Neural cell (in vitro differentiated cells): ENCODE data around the gene CERT1. TPM values are rescaled to one million over a fixed set of nuclear protein-coding genes. Genes with fewer than 3 reads are reported as not detected.

ENCODE experiments used
- H2AFZ ChIP-seq: fragments of 200-600, 300-800 bp; sonication (generic), shearing (Covaris generic); 2 replicates; pipeline ENCODE4 v1.6.0; 2014; ENCODE audit warnings: low read depth, mild to moderate bottlenecking, antibody characterized with exemption, low read length, moderate library complexity
- H3F3A ChIP-seq: fragments of 200-600 bp; shearing (Covaris generic); 2 replicates; pipeline ENCODE4 v1.6.1; 2016; ENCODE audit warnings: mild to moderate bottlenecking, moderate library complexity, mixed read lengths, antibody characterized with exemption, low read length; ENCODE audit not compliant: insufficient read depth, poor library complexity, severe bottlenecking
- H3K27ac ChIP-seq: fragments of 200-600, 300-800 bp; sonication (generic), shearing (Covaris generic); 2 replicates; pipeline ENCODE4 v1.5.1; 2014; ENCODE audit warnings: mild to moderate bottlenecking, low read length, moderate library complexity
- H3K27me3 ChIP-seq: fragments of 300-800, 200-600 bp; sonication (generic), shearing (Covaris generic); 2 replicates; pipeline ENCODE4 v1.6.0; 2014; ENCODE audit warnings: mild to moderate bottlenecking, low read depth, low read length, moderate library complexity; ENCODE audit not compliant: insufficient read depth
- H3K36me3 ChIP-seq: fragments of 300-800, 200-600 bp; sonication (generic), shearing (Covaris generic); 2 replicates; pipeline ENCODE4 v1.5.1; 2014; ENCODE audit warnings: mild to moderate bottlenecking, antibody characterized with exemption, low read length, moderate library complexity; ENCODE audit not compliant: insufficient read depth
- H3K4me2 ChIP-seq: fragments of 300-800, 200-600 bp; sonication (generic), shearing (Covaris generic); 2 replicates; pipeline ENCODE4 v1.6.0; 2014; ENCODE audit warnings: mild to moderate bottlenecking, low read length
- H3K4me3 ChIP-seq: fragments of 300-800, 200-600 bp; sonication (generic), shearing (Covaris generic); 2 replicates; pipeline ENCODE4 v1.5.1; 2014; ENCODE audit warnings: mild to moderate bottlenecking, low read length, moderate library complexity
- H3K79me2 ChIP-seq: fragments of 200-600 bp; shearing (Covaris generic); replicated peaks from 2 replicates; pipeline ENCODE4 v1.6.0; 2014; ENCODE audit warnings: mild to moderate bottlenecking, low read length, moderate library complexity; ENCODE audit not compliant: insufficient read depth
- H3K9ac ChIP-seq: fragments of 300-800, 200-600 bp; sonication (generic), shearing (Covaris generic); 2 replicates; pipeline ENCODE4 v1.6.1; 2016; ENCODE audit warnings: mild to moderate bottlenecking, low read length, mixed read lengths
- H3K9me2 ChIP-seq: fragments of 200-600 bp; shearing (Covaris generic); 2 replicates; pipeline ENCODE4 v1.6.1; 2016; ENCODE audit warnings: mild to moderate bottlenecking, low read length, mixed read lengths; ENCODE audit not compliant: insufficient read depth
- H3K9me3 ChIP-seq: fragments of 200-600, 300-800 bp; sonication (generic), shearing (Covaris generic); 2 replicates; pipeline ENCODE4 v1.6.1; 2016; ENCODE audit warnings: mild to moderate bottlenecking, mixed run types, low read length, moderate library complexity, mixed read lengths
- H4K20me1 ChIP-seq: fragments of 200-600 bp; shearing (Covaris generic); 2 replicates; pipeline ENCODE4 v1.6.1; 2016; ENCODE audit warnings: mild to moderate bottlenecking, mixed run types; ENCODE audit not compliant: insufficient read depth
- CTCF ChIP-seq: fragments of 450-650 bp; IDR thresholded peaks from 2 replicates; pipeline ENCODE4 v1.5.1; 2014; ENCODE audit warnings: antibody characterized with exemption, mild to moderate bottlenecking, moderate library complexity; ENCODE audit not compliant: poor library complexity, severe bottlenecking
- EP300 ChIP-seq: fragments of 450-650 bp; conservative IDR thresholded peaks from 2 replicates; pipeline ENCODE4 v1.6.1; 2014; ENCODE audit warnings: antibody characterized with exemption, mild to moderate bottlenecking, moderate library complexity; ENCODE audit not compliant: poor library complexity, severe bottlenecking
- EZH2 ChIP-seq: fragments of 200-600, 300-800 bp; shearing (Covaris generic), sonication (generic); IDR thresholded peaks from 2 replicates; pipeline ENCODE4 v1.6.1; 2014; ENCODE audit warnings: antibody characterized with exemption, low read length, borderline replicate concordance, mild to moderate bottlenecking; ENCODE audit not compliant: insufficient read depth, poor library complexity, severe bottlenecking
- MXI1 ChIP-seq: fragments of 450-650 bp; conservative IDR thresholded peaks from 2 replicates; pipeline ENCODE4 v1.6.1; 2014; ENCODE audit warnings: antibody characterized with exemption, mild to moderate bottlenecking; ENCODE audit not compliant: poor library complexity, severe bottlenecking
- POLR2AphosphoS5 ChIP-seq: IDR thresholded peaks from 2 replicates; pipeline ENCODE4 v1.6.1; 2012
- RAD21 ChIP-seq: fragments of 450-650 bp; conservative IDR thresholded peaks from 2 replicates; pipeline ENCODE4 v1.6.1; 2014; ENCODE audit warnings: antibody characterized with exemption, mild to moderate bottlenecking, moderate library complexity
- REST ChIP-seq: IDR thresholded peaks from 2 replicates; pipeline ENCODE4 v1.6.1; 2012; ENCODE audit warnings: borderline replicate concordance
- SMC3 ChIP-seq: fragments of 450-650 bp; conservative IDR thresholded peaks from 2 replicates; pipeline ENCODE4 v1.6.1; 2014; ENCODE audit warnings: antibody characterized with exemption, mild to moderate bottlenecking, moderate library complexity; ENCODE audit not compliant: poor library complexity
- polyA plus RNA-seq: library from polyadenylated mRNA; depleted of rRNA; stranded (reverse); fragments of >200 nt; gene quantifications from 2 replicates; pipeline ENCODE4 v1.2.3, GENCODE V29; 2014

Gene CERT1
- polyA plus RNA-seq, 1 donor from 2014 or later: 24.3 TPM

- no peaks in the 10 kb centered on the region for H3F3A ChIP-seq
- no peaks in the 10 kb centered on the region for H4K20me1 ChIP-seq
- no peaks in the 10 kb centered on the region for H3K9me3 ChIP-seq
- H3K9me2 ChIP-seq: no peaks in the 10 kb centered on the region
- TF ChIP-seq EP300 (no peak), EZH2 (no peak), RAD21 (no peak), CTCF (no peak), REST (no peak), SMC3 (no peak), MXI1 (no peak), POLR2AphosphoS5 (no peak)
- H3K27ac ChIP-seq: no peak overlapping the region
- no peak overlapping the region for H3K4me2 ChIP-seq
- H3K79me2 ChIP-seq: no peaks in the 10 kb centered on the region
- H3K4me3 ChIP-seq: no peak overlapping the region
- peaks cover 7% of the 10 kb centered on the region for H3K36me3 ChIP-seq
- no peaks in the 10 kb centered on the region for H3K27me3 ChIP-seq
- H3K9ac ChIP-seq: no peak overlapping the region
- H2AFZ ChIP-seq: no peak overlapping the region
Measured at GRCh38 chr5:75457691-75458090, 53.7 kb downstream of the CERT1 start.

GRCh38 chr5:75457161-75457560 is 54.3 kb downstream of the CERT1 start:
- Histone ChIP-seq H2AFZ (no peak overlapping the region), H3K9me3 (no peaks in the 10 kb centered on the region), H3K27ac (no peak overlapping the region), H3F3A (no peaks in the 10 kb centered on the region), H3K9me2 (no peaks in the 10 kb centered on the region), H3K9ac (no peak overlapping the region), H3K4me2 (no peak overlapping the region), H3K79me2 (no peaks in the 10 kb centered on the region), H3K36me3 (peaks cover 7% of the 10 kb centered on the region), H3K4me3 (no peak overlapping the region), H3K27me3 (no peaks in the 10 kb centered on the region), H4K20me1 (no peaks in the 10 kb centered on the region)
- TF ChIP-seq CTCF (no peak), EZH2 (no peak), MXI1 (no peak), EP300 (no peak), SMC3 (no peak), POLR2AphosphoS5 (no peak)
